K562 (cell line): ENCODE results near the gene SLC35F5. TPM values are rescaled to one million over a fixed set of nuclear protein-coding genes. Genes with fewer than 3 reads are reported as not detected.
"Not testable (repeated sequence)": the region's sequence is repeated elsewhere in the genome, so short reads cannot be mapped to it uniquely, and the experiment has no call there.

Experiments
- ATAC-seq: fragments of 200-7000 bp; cut with Tn5 transposase; 3 replicates; pipeline ENCODE4 v1.9.1; 2020; ENCODE audit warnings: moderate library complexity
- BruUV-seq: library from RNA; stranded (reverse); fragments of 400-500 nt; replicated peaks from 2 replicates; lab custom pipeline; 2021; lab: Mats Ljungman, UMichigan
- CTCF ChIA-PET: fragments of 300-600 bp; formaldehyde crosslinking; extraction: SDS; loops from one replicate; lab custom pipeline; 2021; ENCODE audit warnings: low intra/inter-chr PET ratio; lab: Yijun Ruan, JAX
- POLR2A ChIA-PET: fragments of 300-600, 350-650 bp; sonication (Branson Sonifier 250); formaldehyde crosslinking; extraction: SDS; loops from one replicate; lab custom pipeline; 2021; ENCODE audit warnings: antibody characterized with exemption, inconsistent platforms; lab: Yijun Ruan, JAX
- DNase-seq, 4 experiments: peaks; one replicate each; pipeline versions ENCODE4 v3.0.0 to v3.0.0-alpha.2; 2011 to 2018; ENCODE audit warnings: low spot score in 3 of 4, mixed read lengths in 3 of 4; ENCODE audit errors: extremely low read depth in 1 of 4
- FAIRE-seq: peaks from 2 replicates; lab custom pipeline; 2011; peaks lifted over from hg19 to GRCh38; lab: Jason Lieb, UNC
- H2AFZ ChIP-seq: 2 replicates; pipeline ENCODE4 v1.6.0; 2011; ENCODE audit warnings: low read depth, low read length, control low read depth, inconsistent platforms
- H3K27ac ChIP-seq: fragments of 200-600 bp; 3 replicates; pipeline ENCODE4 v1.8.0; 2011; ENCODE audit warnings: low read depth, mild to moderate bottlenecking, control low read depth, inconsistent platforms, low read length, moderate library complexity, mixed read lengths; ENCODE audit errors: extremely low read depth
- H3K27me3 ChIP-seq, 2 experiments: fragments of 300-600 bp in 1 of 2; 2 replicates in 1 of 2; 3 replicates in 1 of 2; pipeline versions ENCODE4 v1.6.0 to v1.8.0; 2011; ENCODE audit warnings: inconsistent platforms in 2 of 2, low read length in 2 of 2, mild to moderate bottlenecking in 1 of 2, mixed read lengths in 1 of 2, moderate library complexity in 1 of 2; ENCODE audit not compliant: control insufficient read depth in 2 of 2, insufficient read depth in 2 of 2
- H3K36me3 ChIP-seq: fragments of 300-600 bp; 3 replicates; pipeline ENCODE4 v1.8.0; 2011; ENCODE audit warnings: mild to moderate bottlenecking, low read length, inconsistent platforms; ENCODE audit not compliant: control insufficient read depth, insufficient read depth
- H3K4me1 ChIP-seq, 2 experiments: fragments of 200-600 bp in 1 of 2; replicated peaks in 1 of 2; 2 replicates in 1 of 2; 3 replicates in 1 of 2; pipeline versions ENCODE4 v1.5.1 to v1.8.0; 2011; ENCODE audit warnings: inconsistent platforms in 2 of 2, low read length in 2 of 2, mild to moderate bottlenecking in 1 of 2, mixed read lengths in 1 of 2, moderate library complexity in 1 of 2; ENCODE audit not compliant: control insufficient read depth in 2 of 2, insufficient read depth in 2 of 2
- H3K4me2 ChIP-seq: 2 replicates; pipeline ENCODE4 v1.6.1; 2011; ENCODE audit warnings: low read length, control low read depth, inconsistent platforms, mixed read lengths; ENCODE audit not compliant: insufficient read depth
- H3K4me3 ChIP-seq: fragments of 200-600 bp; sonication (generic), shearing (Covaris generic); 2 replicates; pipeline ENCODE4 v1.5.1; 2016; ENCODE audit warnings: control low read depth, inconsistent platforms
- H3K79me2 ChIP-seq: fragments of 200-600 bp; 3 replicates; pipeline ENCODE4 v1.8.0; 2011; ENCODE audit warnings: low read length, inconsistent platforms; ENCODE audit not compliant: control insufficient read depth, insufficient read depth
- H3K9ac ChIP-seq, 2 experiments: 2 replicates each; pipeline versions ENCODE4 v1.6.0 to v1.6.1; 2011; ENCODE audit warnings: low read depth in 2 of 2, low read length in 2 of 2, control low read depth in 1 of 2, inconsistent platforms in 1 of 2, mild to moderate bottlenecking in 1 of 2, mixed read lengths in 1 of 2; ENCODE audit not compliant: insufficient read depth in 1 of 2
- H3K9me1 ChIP-seq: one replicate; pipeline ENCODE4 v1.6.0; 2011; ENCODE audit warnings: inconsistent platforms, mild to moderate bottlenecking, low read length, moderate library complexity; ENCODE audit not compliant: control insufficient read depth, insufficient read depth
- H3K9me3 ChIP-seq: replicated peaks from 2 replicates; pipeline ENCODE4 v1.5.1; 2011; ENCODE audit warnings: low read depth, low read length, inconsistent platforms; ENCODE audit not compliant: control insufficient read depth, insufficient read depth
- H4K20me1 ChIP-seq: replicated peaks from 2 replicates; pipeline ENCODE4 v1.6.1; 2011; ENCODE audit warnings: low read length, inconsistent platforms, mixed read lengths; ENCODE audit not compliant: control insufficient read depth, insufficient read depth
- POLR2G ChIP-seq: fragments of 200-400 bp; formaldehyde crosslinking; IDR thresholded peaks from 2 replicates; pipeline ENCODE4 v1.6.1; 2017; ENCODE audit warnings: low read depth, mild to moderate bottlenecking, antibody characterized with exemption, low read length, moderate library complexity
- ZBTB33 ChIP-seq: sonication (generic); formaldehyde crosslinking; IDR thresholded peaks from 2 replicates; pipeline ENCODE4 v1.8.1; 2023; ENCODE audit warnings: mild to moderate bottlenecking, missing genetic modification reagents
- ZBTB8A ChIP-seq: fragments of 450-650 bp; IDR thresholded peaks from 2 replicates; pipeline ENCODE4 v1.6.1; 2018; ENCODE audit warnings: mild to moderate bottlenecking, moderate library complexity; ENCODE audit not compliant: partially characterized antibody
- WGBS: fragments of 100-300 bp; shearing (Covaris generic); methylation state at CpG from one replicate; pipeline ENCODE4 v1.1.6; 2016; ENCODE audit warnings: low coverage, mixed read lengths; ENCODE audit not compliant: insufficient coverage; ENCODE audit errors: missing lambda C conversion rate; 5-methylcytosine and 5-hydroxymethylcytosine counted together
- in situ Hi-C: fragments of 300-500 bp; cut with MboI; formaldehyde crosslinking; loops from 4 replicates; pipeline ENCODE4 v1.15.0; 2018; ENCODE audit warnings: inconsistent platforms, mixed read lengths
- intact Hi-C: fragments of 100-400 bp; cut with micrococcal nuclease; formaldehyde crosslinking; loops from 2 replicates; pipeline ENCODE4 v1.14.2; 2022
- polyA plus RNA-seq, 8 experiments: library from polyadenylated mRNA; depleted of rRNA in 4 of 8; stranded (reverse) in 5 of 8; unstranded in 3 of 8; fragments of >200 nt; fragmentation: Nextera tagmentation in 2 of 8; fragmentation: Illumina TruSeq in 1 of 8; extraction: Ambion mirVana in 2 of 8; extraction: Trizol in 1 of 8; gene quantifications; 2 replicates each; pipeline versions ENCODE4 v1.2.1 to v1.2.3, GENCODE V29; 2011 to 2014; ENCODE audit warnings: inconsistent platforms in 1 of 8, missing spikeins in 1 of 8
- total RNA-seq, 7 experiments: library from RNA; depleted of rRNA in 6 of 7; stranded (reverse); fragments of >200 nt in 6 of 7; fragmentation: Illumina TruSeq in 2 of 7; extraction: Trizol in 2 of 7; gene quantifications; 2 replicates each; pipeline versions ENCODE4 v1.2.1 to v1.2.3, GENCODE V29; 2011 to 2021; ENCODE audit warnings: low replicate concordance in 1 of 7

SLC35F5 gene
- total and polyA plus RNA-seq, 9 of the 15 experiments (the other 6 are each of a cell fraction or from before 2014, with no cell fraction given), result 4.9 to 50.7 (median 30.5) TPM

- TF ChIP-seq ZBTB8A, result no peak
Measured at GRCh38 chr2:113705982-113706523, 50.4 kb downstream of the SLC35F5 start (continued).

- BruUV-seq, ATAC-seq, H3K4me3 ChIP-seq, intact Hi-C loops, H3K4me2 ChIP-seq, H3K9ac ChIP-seq: not testable (repeated sequence)
- TF ChIP-seq ZBTB33 (CRISPR knock-in tag) (0 out of 2 replicates have a peak, but pooled peaks have one; percentile 58), POLR2G (peak; percentile 47; the same call in 1 of the 2 replicates)
- TF ChIP-seq, all 486 proteins: peak for 2; not testable (repeated sequence) for 484
- H3K9me3 ChIP-seq, H3K27me3 ChIP-seq, H3K4me1 ChIP-seq, FAIRE-seq, CTCF ChIA-PET, DNase-seq, POLR2A ChIA-PET, in situ Hi-C loops, H3K9me1 ChIP-seq, H4K20me1 ChIP-seq, H2AFZ ChIP-seq, H3K27ac ChIP-seq, H3K36me3 ChIP-seq, H3K79me2 ChIP-seq: not testable (repeated sequence)
- WGBS, result 88% methylated on average over 12 of the region's 54 CpGs
Measured at GRCh38 chr2:113704300-113704993, 52.0 kb downstream of the SLC35F5 start.
